Measurements from ENCODE around the gene XIST. TPM values are rescaled to one million over a fixed set of nuclear protein-coding genes. Genes with fewer than 3 reads are reported as not detected.
"Not testable (repeated sequence)": the region's sequence is repeated elsewhere in the genome, so short reads cannot be mapped to it uniquely, and the experiment has no call there.

Gene XIST
- polyA plus RNA-seq, 1 donor (not counting 4 experiments of a cell fraction or from before 2014, with no cell fraction given) = 199 TPM

DNA sequence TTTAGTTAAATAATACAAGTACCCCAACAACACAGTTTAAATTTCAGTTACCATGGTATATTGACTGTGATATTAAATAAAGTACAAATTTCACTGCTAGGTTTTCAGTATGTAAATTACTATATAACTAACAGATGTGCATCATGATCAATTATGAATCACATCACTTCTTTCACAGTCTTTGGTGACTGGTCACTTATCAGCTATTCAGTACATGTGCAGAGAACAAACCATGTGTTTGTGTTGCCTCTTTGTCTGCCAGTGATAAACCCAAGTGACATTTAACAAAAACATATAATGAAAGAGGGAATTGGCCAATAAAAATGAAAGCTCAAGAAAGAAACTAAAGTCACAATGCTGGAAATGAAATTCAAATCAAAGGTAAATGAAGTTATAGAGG lies 40.3 kb downstream of the XIST start:
- dilution Hi-C loops (cut with MboI; ENCODE audit: extremely low pct_ligation_motif_present, low sequenced_read_pairs) = no loop called here
- Histone ChIP-seq H3K9ac (ENCODE audit: control insufficient read depth, extremely low read depth, insufficient read depth, low read length) (no peak overlapping the region), H3K27ac (ENCODE audit: control insufficient read depth, insufficient read depth, low read length) (no peak overlapping the region), H3K27me3 (ENCODE audit: control insufficient read depth, extremely low read depth, insufficient read depth, low read length) (peaks cover 9% of the 10 kb centered on the region), H2AFZ (ENCODE audit: control insufficient read depth, low read length) (no peak overlapping the region), H3K4me3 (ENCODE audit: control insufficient read depth in 2 of 3, extremely low read depth in 1 of 3, insufficient read depth in 2 of 3, low read depth in 1 of 3, low read length in 3 of 3) (no peak overlapping the region), H3K79me2 (ENCODE audit: control insufficient read depth, insufficient read depth, low read length) (no peaks in the 10 kb centered on the region), H3K4me1 (ENCODE audit: control insufficient read depth, extremely low read depth, insufficient read depth, low read length) (no peaks in the 10 kb centered on the region), H3K9me3 (ENCODE audit: control insufficient read depth, low read depth, low read length) (no peaks in the 10 kb centered on the region), H3K4me2 (ENCODE audit: control insufficient read depth, extremely low read depth, insufficient read depth, low read depth, low read length) (no peak overlapping the region), H3K9me1 (ENCODE audit: control insufficient read depth, extremely low read depth, insufficient read depth, low read length) (no peaks in the 10 kb centered on the region), H4K20me1 (ENCODE audit: control insufficient read depth, extremely low read depth, insufficient read depth, low read length) (no peaks in the 10 kb centered on the region), H3K36me3 (ENCODE audit: control insufficient read depth in 2 of 2, extremely low read depth in 1 of 2, insufficient read depth in 2 of 2, low read length in 2 of 2) (no peaks in the 10 kb centered on the region)
- TF ChIP-seq, protein P1, sequence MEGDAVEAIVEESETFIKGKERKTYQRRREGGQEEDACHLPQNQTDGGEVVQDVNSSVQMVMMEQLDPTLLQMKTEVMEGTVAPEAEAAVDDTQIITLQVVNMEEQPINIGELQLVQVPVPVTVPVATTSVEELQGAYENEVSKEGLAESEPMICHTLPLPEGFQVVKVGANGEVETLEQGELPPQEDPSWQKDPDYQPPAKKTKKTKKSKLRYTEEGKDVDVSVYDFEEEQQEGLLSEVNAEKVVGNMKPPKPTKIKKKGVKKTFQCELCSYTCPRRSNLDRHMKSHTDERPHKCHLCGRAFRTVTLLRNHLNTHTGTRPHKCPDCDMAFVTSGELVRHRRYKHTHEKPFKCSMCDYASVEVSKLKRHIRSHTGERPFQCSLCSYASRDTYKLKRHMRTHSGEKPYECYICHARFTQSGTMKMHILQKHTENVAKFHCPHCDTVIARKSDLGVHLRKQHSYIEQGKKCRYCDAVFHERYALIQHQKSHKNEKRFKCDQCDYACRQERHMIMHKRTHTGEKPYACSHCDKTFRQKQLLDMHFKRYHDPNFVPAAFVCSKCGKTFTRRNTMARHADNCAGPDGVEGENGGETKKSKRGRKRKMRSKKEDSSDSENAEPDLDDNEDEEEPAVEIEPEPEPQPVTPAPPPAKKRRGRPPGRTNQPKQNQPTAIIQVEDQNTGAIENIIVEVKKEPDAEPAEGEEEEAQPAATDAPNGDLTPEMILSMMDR (optimal IDR thresholded peaks at IDR 0.05 in 1 of 3, IDR thresholded peaks at IDR 0.05 in 1 of 3, conservative IDR thresholded peaks at IDR 0.05 in 1 of 3; ENCODE audit: extremely low read depth in 1 of 3, insufficient read depth in 2 of 3, low read length in 3 of 3) = no peak
- no peak for TF ChIP-seq EZH2 (IDR thresholded peaks at IDR 0.05; ENCODE audit: low read length)
- DNase-seq (ENCODE audit: low read depth, low spot score) = no peak
- FAIRE-seq = no peak

DNA sequence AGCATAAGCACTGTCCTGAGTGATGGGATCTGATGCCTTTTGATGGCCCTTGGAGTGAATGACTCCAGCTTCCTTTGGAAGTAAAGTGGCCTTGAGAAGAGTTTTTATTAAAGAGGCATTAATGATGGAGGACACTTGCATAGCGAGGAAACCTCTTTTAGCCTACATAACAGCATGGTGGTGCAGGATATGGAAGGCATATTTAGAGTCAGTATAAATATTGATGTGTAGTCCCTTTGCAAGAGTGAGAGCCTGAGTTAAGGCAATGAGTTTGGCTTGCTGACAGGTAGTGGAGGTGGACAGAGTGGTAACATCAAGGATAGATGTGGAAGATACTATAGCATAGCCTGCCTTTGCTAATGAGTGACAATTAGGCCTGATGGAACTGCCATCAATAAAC lies 48.4 kb downstream of the XIST start:
- H2AFZ ChIP-seq (ENCODE audit: control insufficient read depth, low read length); H3K9me3 ChIP-seq (ENCODE audit: control insufficient read depth, low read depth, low read length); H3K4me1 ChIP-seq (ENCODE audit: control insufficient read depth, extremely low read depth, insufficient read depth, low read length); H3K9ac ChIP-seq (ENCODE audit: control insufficient read depth, extremely low read depth, insufficient read depth, low read length); H3K36me3 ChIP-seq (ENCODE audit: control insufficient read depth in 2 of 2, extremely low read depth in 1 of 2, insufficient read depth in 2 of 2, low read length in 2 of 2); FAIRE-seq; dilution Hi-C loops (cut with MboI; ENCODE audit: extremely low pct_ligation_motif_present, low sequenced_read_pairs); DNase-seq (ENCODE audit: low read depth, low spot score); H3K4me2 ChIP-seq (ENCODE audit: control insufficient read depth, extremely low read depth, insufficient read depth, low read depth, low read length); H3K27me3 ChIP-seq (ENCODE audit: control insufficient read depth, extremely low read depth, insufficient read depth, low read length); H3K79me2 ChIP-seq (ENCODE audit: control insufficient read depth, insufficient read depth, low read length); H4K20me1 ChIP-seq (ENCODE audit: control insufficient read depth, extremely low read depth, insufficient read depth, low read length); H3K4me3 ChIP-seq (ENCODE audit: control insufficient read depth in 2 of 3, extremely low read depth in 1 of 3, insufficient read depth in 2 of 3, low read depth in 1 of 3, low read length in 3 of 3); H3K9me1 ChIP-seq (ENCODE audit: control insufficient read depth, extremely low read depth, insufficient read depth, low read length); H3K27ac ChIP-seq (ENCODE audit: control insufficient read depth, insufficient read depth, low read length): not testable (repeated sequence)

DNA sequence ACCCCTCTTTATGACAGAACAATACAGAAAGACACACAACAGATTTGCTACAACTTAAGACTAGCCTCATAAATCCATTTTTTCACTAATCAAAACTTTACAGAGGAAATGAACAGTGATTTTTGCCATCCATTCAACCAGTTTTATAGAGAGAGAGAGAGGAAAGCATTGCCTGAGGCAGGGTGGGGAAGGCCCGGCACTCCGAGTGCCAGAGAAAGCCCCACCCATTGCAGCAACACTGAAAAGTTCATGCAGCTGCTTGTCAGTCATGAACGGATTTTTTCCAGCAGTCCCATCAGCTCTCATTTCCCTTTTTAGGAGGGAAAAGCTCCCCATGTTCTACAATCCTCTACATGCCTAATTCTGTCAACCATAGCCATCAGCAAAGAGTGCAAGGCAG lies 52.6 kb downstream of the XIST start:
- Histone ChIP-seq H3K9ac (ENCODE audit: control insufficient read depth, extremely low read depth, insufficient read depth, low read length) (no peak overlapping the region), H3K9me1 (ENCODE audit: control insufficient read depth, extremely low read depth, insufficient read depth, low read length) (no peaks in the 10 kb centered on the region), H2AFZ (ENCODE audit: control insufficient read depth, low read length) (no peak overlapping the region), H3K4me2 (ENCODE audit: control insufficient read depth, extremely low read depth, insufficient read depth, low read depth, low read length) (no peak overlapping the region), H3K27me3 (ENCODE audit: control insufficient read depth, extremely low read depth, insufficient read depth, low read length) (peaks cover 5% of the 10 kb centered on the region), H4K20me1 (ENCODE audit: control insufficient read depth, extremely low read depth, insufficient read depth, low read length) (no peaks in the 10 kb centered on the region), H3K4me1 (ENCODE audit: control insufficient read depth, extremely low read depth, insufficient read depth, low read length) (no peaks in the 10 kb centered on the region), H3K36me3 (ENCODE audit: control insufficient read depth in 2 of 2, extremely low read depth in 1 of 2, insufficient read depth in 2 of 2, low read length in 2 of 2) (no peaks in the 10 kb centered on the region), H3K4me3 (ENCODE audit: control insufficient read depth in 2 of 3, extremely low read depth in 1 of 3, insufficient read depth in 2 of 3, low read depth in 1 of 3, low read length in 3 of 3) (no peak overlapping the region), H3K79me2 (ENCODE audit: control insufficient read depth, insufficient read depth, low read length) (no peaks in the 10 kb centered on the region), H3K9me3 (ENCODE audit: control insufficient read depth, low read depth, low read length) (no peaks in the 10 kb centered on the region), H3K27ac (ENCODE audit: control insufficient read depth, insufficient read depth, low read length) (no peak overlapping the region)
- dilution Hi-C loops (cut with MboI; ENCODE audit: extremely low pct_ligation_motif_present, low sequenced_read_pairs) = no loop called here
- TF ChIP-seq EZH2 (IDR thresholded peaks at IDR 0.05; ENCODE audit: low read length) = no peak
- TF ChIP-seq, protein P1 (optimal IDR thresholded peaks at IDR 0.05 in 1 of 3, IDR thresholded peaks at IDR 0.05 in 1 of 3, conservative IDR thresholded peaks at IDR 0.05 in 1 of 3; ENCODE audit: extremely low read depth in 1 of 3, insufficient read depth in 2 of 3, low read length in 3 of 3) = no peak
- FAIRE-seq (no peak), DNase-seq (ENCODE audit: low read depth, low spot score) (no peak)

DNA sequence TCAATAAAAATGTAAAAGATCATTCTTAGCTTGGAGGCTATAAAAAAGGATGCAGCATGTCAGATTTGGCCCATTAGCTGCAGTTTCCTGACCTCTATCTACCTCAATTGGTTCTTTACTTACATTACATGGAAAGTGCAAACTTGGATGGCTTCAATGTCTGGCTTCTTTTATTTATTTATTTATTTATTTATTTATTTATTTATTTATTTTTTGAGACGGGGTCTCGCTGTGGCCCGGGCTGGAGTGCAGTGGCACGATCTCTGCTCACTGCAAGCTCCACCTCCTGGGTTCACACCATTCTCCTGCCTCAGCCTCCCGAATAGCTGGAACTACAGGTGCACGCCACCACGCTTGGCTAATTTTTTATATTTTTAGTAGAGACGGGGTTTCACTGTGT lies 60.0 kb downstream of the XIST start:
- H4K20me1 ChIP-seq (ENCODE audit: control insufficient read depth, extremely low read depth, insufficient read depth, low read length); H3K9ac ChIP-seq (ENCODE audit: control insufficient read depth, extremely low read depth, insufficient read depth, low read length); H3K79me2 ChIP-seq (ENCODE audit: control insufficient read depth, insufficient read depth, low read length); H3K4me1 ChIP-seq (ENCODE audit: control insufficient read depth, extremely low read depth, insufficient read depth, low read length); H3K4me3 ChIP-seq (ENCODE audit: control insufficient read depth in 2 of 3, extremely low read depth in 1 of 3, insufficient read depth in 2 of 3, low read depth in 1 of 3, low read length in 3 of 3); dilution Hi-C loops (cut with MboI; ENCODE audit: extremely low pct_ligation_motif_present, low sequenced_read_pairs); H3K9me3 ChIP-seq (ENCODE audit: control insufficient read depth, low read depth, low read length); H3K36me3 ChIP-seq (ENCODE audit: control insufficient read depth in 2 of 2, extremely low read depth in 1 of 2, insufficient read depth in 2 of 2, low read length in 2 of 2); FAIRE-seq; H3K9me1 ChIP-seq (ENCODE audit: control insufficient read depth, extremely low read depth, insufficient read depth, low read length); H3K27ac ChIP-seq (ENCODE audit: control insufficient read depth, insufficient read depth, low read length); H3K4me2 ChIP-seq (ENCODE audit: control insufficient read depth, extremely low read depth, insufficient read depth, low read depth, low read length); DNase-seq (ENCODE audit: low read depth, low spot score); H2AFZ ChIP-seq (ENCODE audit: control insufficient read depth, low read length); H3K27me3 ChIP-seq (ENCODE audit: control insufficient read depth, extremely low read depth, insufficient read depth, low read length): not testable (repeated sequence)

Measured in keratinocyte (primary cell).